DOHH2 (cell line): ENCODE measurements around the gene USP13.

Source experiments
- H3F3A ChIP-seq: fragments of 200-600 bp; sonication (generic), shearing (Covaris generic); 2 replicates; pipeline ENCODE4 v1.6.0; 2016; ENCODE audit warnings: antibody characterized with exemption, mild to moderate bottlenecking; ENCODE audit not compliant: control insufficient read depth, insufficient read depth
- H3K27ac ChIP-seq: fragments of 200-600 bp; sonication (generic); 2 replicates; pipeline ENCODE4 v1.5.1; 2014; ENCODE audit warnings: low read depth, mild to moderate bottlenecking, low read length, moderate library complexity
- H3K27me3 ChIP-seq: fragments of 200-600 bp; sonication (generic); 2 replicates; pipeline ENCODE4 v1.6.1; 2014; ENCODE audit warnings: mild to moderate bottlenecking, low read length, mixed read lengths; ENCODE audit not compliant: control insufficient read depth
- H3K36me3 ChIP-seq: fragments of 200-600 bp; sonication (generic); 2 replicates; pipeline ENCODE4 v1.6.1; 2014; ENCODE audit warnings: mild to moderate bottlenecking, low read length, moderate library complexity, mixed read lengths; ENCODE audit not compliant: control insufficient read depth
- H3K4me1 ChIP-seq: fragments of 200-600 bp; sonication (generic); 2 replicates; pipeline ENCODE4 v1.6.1; 2014; ENCODE audit warnings: mild to moderate bottlenecking, low read length, mixed read lengths; ENCODE audit not compliant: control insufficient read depth
- H3K4me2 ChIP-seq: fragments of 200-600 bp; sonication (generic); 2 replicates; pipeline ENCODE4 v1.6.0; 2014; ENCODE audit warnings: mild to moderate bottlenecking, low read length, moderate library complexity
- H3K4me3 ChIP-seq: fragments of 200-600 bp; sonication (generic); 2 replicates; pipeline ENCODE4 v1.5.1; 2014; ENCODE audit warnings: mild to moderate bottlenecking, low read length, mixed read lengths
- H3K79me2 ChIP-seq: fragments of 200-600 bp; sonication (generic); 2 replicates; pipeline ENCODE4 v1.6.1; 2014; ENCODE audit warnings: mild to moderate bottlenecking, low read length, mixed read lengths; ENCODE audit not compliant: control insufficient read depth
- H3K9me2 ChIP-seq: fragments of 200-600 bp; sonication (generic); replicated peaks from 2 replicates; pipeline ENCODE4 v1.6.1; 2014; ENCODE audit warnings: mild to moderate bottlenecking, low read length, mixed read lengths; ENCODE audit not compliant: control insufficient read depth
- H3K9me3 ChIP-seq: fragments of 200-600 bp; sonication (generic); 2 replicates; pipeline ENCODE4 v1.6.1; 2014; ENCODE audit warnings: antibody characterized with exemption, low read length, mixed read lengths; ENCODE audit not compliant: control insufficient read depth, insufficient read depth
- H4K20me1 ChIP-seq: fragments of 200-600 bp; sonication (generic); 2 replicates; pipeline ENCODE4 v1.6.0; 2014; ENCODE audit warnings: low read depth, mild to moderate bottlenecking, antibody characterized with exemption, low read length, moderate library complexity; ENCODE audit not compliant: control insufficient read depth, insufficient read depth
- EZH2phosphoT487 ChIP-seq: fragments of 200-600 bp; sonication (generic); IDR thresholded peaks from 2 replicates; pipeline ENCODE4 v1.6.1; 2017; ENCODE audit warnings: borderline replicate concordance, mild to moderate bottlenecking, antibody characterized with exemption, low read length, moderate library complexity, mixed read lengths
- TF ChIP-seq, protein P1 (sequence below): fragments of 200-600 bp; sonication (generic); IDR thresholded peaks from one replicate; pipeline ENCODE4 v1.5.1; 2014; ENCODE audit warnings: antibody characterized with exemption, mild to moderate bottlenecking, low read depth, low read length; ENCODE audit not compliant: poor library complexity, severe bottlenecking

USP13 gene

DNA sequence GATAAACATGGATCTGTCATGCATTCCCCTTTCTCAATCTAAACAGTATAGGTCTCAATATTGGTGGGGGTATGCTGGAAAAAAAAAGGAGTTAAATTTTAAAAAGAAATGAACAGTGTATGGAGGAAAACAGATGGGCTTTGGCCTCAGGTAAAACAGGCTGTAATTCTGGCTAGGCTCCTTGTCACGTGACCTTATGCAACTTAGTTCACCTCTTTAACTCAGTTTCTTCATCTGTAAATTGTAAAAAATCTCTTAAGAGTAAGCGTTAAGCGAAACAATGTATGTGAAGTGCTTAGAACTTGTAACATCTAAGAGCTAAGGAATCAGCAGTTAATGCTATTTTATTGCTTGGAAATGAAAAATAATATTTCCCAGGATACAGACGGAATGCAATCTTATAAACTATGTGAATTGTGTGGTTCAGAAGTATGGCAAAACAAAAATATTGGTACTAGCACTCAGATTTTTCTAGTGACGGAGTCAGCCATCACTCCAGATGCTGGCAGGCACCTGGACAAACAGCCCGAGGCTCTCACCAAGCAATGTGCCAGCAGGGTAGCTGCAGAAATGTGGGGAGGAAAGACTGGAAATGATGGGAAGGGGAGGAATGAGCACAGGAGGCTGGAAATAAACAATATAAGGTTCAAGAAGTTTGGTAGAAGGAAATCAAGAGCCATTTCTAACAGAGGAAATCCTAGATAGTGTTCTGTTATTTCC, 172.8 kb downstream of the USP13 start:
- no peaks in the 10 kb centered on the region for H3K79me2 ChIP-seq
- TF ChIP-seq EZH2phosphoT487: no peak
- TF ChIP-seq, protein P1, sequence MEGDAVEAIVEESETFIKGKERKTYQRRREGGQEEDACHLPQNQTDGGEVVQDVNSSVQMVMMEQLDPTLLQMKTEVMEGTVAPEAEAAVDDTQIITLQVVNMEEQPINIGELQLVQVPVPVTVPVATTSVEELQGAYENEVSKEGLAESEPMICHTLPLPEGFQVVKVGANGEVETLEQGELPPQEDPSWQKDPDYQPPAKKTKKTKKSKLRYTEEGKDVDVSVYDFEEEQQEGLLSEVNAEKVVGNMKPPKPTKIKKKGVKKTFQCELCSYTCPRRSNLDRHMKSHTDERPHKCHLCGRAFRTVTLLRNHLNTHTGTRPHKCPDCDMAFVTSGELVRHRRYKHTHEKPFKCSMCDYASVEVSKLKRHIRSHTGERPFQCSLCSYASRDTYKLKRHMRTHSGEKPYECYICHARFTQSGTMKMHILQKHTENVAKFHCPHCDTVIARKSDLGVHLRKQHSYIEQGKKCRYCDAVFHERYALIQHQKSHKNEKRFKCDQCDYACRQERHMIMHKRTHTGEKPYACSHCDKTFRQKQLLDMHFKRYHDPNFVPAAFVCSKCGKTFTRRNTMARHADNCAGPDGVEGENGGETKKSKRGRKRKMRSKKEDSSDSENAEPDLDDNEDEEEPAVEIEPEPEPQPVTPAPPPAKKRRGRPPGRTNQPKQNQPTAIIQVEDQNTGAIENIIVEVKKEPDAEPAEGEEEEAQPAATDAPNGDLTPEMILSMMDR: no peak
- H3F3A ChIP-seq: no peaks in the 10 kb centered on the region
- no peaks in the 10 kb centered on the region for H3K9me3 ChIP-seq
- no peaks in the 10 kb centered on the region for H3K36me3 ChIP-seq
- H3K4me2 ChIP-seq: no peak overlapping the region
- H4K20me1 ChIP-seq: no peaks in the 10 kb centered on the region
- H3K9me2 ChIP-seq: no peaks in the 10 kb centered on the region
- H3K27me3 ChIP-seq: peaks cover 13% of the 10 kb centered on the region; the same call in 1 of the 2 replicates
- no peak overlapping the region for H3K4me3 ChIP-seq
- no peaks in the 10 kb centered on the region for H3K4me1 ChIP-seq
- H3K27ac ChIP-seq: no peak overlapping the region

DNA sequence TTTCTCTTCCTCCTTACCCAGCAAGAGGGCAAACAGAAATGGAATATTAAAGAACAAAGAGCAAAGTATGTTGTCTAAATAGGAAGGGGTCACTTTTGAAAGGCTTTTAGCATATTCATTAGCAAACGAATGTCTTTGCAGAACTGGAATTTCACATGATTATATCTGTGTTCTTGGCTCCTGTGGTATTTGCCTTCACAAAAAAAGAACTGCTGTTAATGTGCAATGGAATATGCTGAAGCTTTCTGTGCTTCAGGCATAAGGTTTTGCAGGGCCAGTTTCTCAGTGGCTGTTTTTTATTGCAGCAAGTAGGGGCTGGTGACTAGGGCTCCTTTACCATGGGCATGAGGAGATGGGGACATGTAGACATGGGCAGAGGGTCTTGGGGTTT, 173.4 kb downstream of the USP13 start:
- H3K36me3 ChIP-seq: no peaks in the 10 kb centered on the region
- H3K4me2 ChIP-seq: no peak overlapping the region
- no peak overlapping the region for H3K27ac ChIP-seq
- H3K27me3 ChIP-seq: peaks cover 9% of the 10 kb centered on the region; the same call in 1 of the 2 replicates
- no peaks in the 10 kb centered on the region for H3K9me2 ChIP-seq
- no peaks in the 10 kb centered on the region for H3K4me1 ChIP-seq
- TF ChIP-seq EZH2phosphoT487: no peak
- TF ChIP-seq, protein P1: no peak
- no peaks in the 10 kb centered on the region for H4K20me1 ChIP-seq
- H3K79me2 ChIP-seq: no peaks in the 10 kb centered on the region
- H3K4me3 ChIP-seq: no peak overlapping the region
- no peaks in the 10 kb centered on the region for H3F3A ChIP-seq
- no peaks in the 10 kb centered on the region for H3K9me3 ChIP-seq

DNA sequence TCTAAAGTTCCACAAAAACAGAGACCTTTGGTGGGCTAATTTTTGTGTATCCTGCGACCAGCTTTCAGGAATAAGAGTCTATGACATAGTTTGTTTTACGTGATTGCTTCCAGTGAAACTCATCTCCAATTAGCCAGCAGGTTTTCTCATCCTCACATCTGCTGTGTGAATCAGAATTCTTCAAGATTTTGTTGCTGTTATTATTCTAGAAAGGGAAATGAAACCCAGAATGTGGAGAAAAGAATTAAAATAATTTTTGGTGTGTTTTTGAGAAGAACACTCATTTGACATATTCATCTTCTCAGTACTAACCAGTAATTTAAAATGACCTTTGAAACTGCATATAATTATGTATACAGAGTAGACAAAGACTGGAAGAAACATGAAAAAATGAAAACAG, 175.9 kb downstream of the USP13 start:
- Histone ChIP-seq H3K27ac (no peak overlapping the region), H3K4me2 (no peak overlapping the region), H3K27me3 (peaks cover 3% of the 10 kb centered on the region; the same call in 1 of the 2 replicates), H3K9me2 (no peaks in the 10 kb centered on the region), H4K20me1 (no peaks in the 10 kb centered on the region), H3K4me1 (no peaks in the 10 kb centered on the region), H3K36me3 (no peaks in the 10 kb centered on the region), H3K4me3 (no peak overlapping the region), H3F3A (no peaks in the 10 kb centered on the region), H3K9me3 (no peaks in the 10 kb centered on the region), H3K79me2 (no peaks in the 10 kb centered on the region)
- TF ChIP-seq, protein P1: no peak
- no peak for TF ChIP-seq EZH2phosphoT487
